ENCODE measurements around the gene GATB.

GATB gene

DNA sequence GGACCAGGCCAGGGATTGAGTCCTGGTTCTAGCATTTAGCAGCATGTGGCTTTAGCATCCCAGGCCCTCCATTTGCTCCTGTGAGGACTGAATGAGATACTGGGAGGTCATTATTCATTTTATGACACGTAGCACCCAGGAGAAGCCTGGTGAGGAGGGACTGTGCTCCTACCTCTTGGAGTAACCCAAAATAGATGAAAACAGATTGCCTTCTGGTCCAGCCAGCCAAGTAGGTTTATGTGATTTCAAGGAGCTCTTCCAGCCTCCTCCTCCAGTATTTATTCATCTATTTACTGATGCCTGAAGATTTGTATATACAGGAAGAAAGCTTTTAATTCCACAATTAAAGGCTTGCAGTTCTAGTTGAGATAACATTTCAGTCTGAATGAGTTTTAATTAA lies 109.3 kb downstream of the GATB start:
- DNase-seq (ENCODE audit: low spot score): no peak

GRCh38 chr4:151649479-151649878 lies 111.3 kb downstream of the GATB start:
- no peak for DNase-seq (ENCODE audit: low spot score)

DNA sequence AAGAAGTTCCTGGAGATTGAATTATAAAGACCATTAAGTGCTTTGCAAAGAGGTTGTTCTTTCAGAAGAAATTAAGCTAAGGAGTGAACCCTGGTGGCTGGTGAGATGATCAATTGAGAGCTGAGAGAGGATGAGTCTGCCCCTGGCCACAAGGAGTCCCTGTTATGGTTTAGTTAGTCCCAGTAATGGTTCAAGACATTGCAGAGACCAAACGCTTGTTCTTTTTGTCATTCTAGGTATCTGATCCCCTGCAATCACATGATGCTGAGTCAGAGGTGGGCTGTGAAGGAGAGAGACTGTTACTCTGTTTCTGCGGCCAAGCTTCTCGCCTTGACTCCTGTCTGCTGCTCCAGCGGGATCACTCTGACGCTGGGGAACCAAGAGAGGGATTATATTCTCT lies 114.5 kb downstream of the GATB start:
- no peak for DNase-seq (ENCODE audit: low spot score)

DNA sequence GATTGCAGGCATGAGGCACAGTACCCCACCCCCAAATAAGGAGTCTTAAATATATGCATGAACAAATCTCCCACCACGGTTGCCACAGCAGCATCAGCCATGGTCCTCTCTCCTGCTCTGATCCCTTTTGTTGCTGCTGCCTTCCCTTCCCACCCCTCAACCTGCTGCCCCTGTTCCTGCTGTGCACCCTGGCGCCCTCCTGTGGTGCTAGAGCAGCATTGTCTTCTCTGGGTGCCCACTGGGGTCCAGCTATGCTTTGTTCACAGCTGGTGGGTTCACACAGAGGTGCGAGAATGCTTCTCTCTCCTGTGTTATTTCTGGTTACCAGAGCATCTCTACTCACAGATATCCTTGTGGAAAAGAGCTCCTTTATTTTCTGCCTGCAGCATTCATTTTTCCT lies 116.2 kb downstream of the GATB start:
- no peak for DNase-seq (ENCODE audit: low spot score)

DNA sequence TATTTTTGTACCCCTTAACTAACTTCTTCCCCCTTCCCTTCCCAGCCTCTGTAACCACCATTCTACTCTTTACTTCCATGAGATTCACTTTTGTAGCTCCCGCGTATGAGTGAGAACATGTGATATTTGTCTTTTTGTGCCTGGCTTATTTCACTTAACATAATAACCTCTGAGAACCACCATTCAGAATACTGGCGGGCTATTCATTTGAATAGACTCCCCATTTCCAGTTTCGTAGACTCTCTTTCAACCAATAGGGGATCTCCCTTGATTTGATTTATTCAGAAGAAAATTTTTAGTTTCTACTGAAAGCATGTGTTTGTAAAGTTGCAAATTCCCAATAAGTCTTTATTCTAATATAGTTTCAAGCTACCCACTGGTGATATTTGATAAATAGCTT lies 117.2 kb downstream of the GATB start:
- DNase-seq (ENCODE audit: low spot score): no peak

DNA sequence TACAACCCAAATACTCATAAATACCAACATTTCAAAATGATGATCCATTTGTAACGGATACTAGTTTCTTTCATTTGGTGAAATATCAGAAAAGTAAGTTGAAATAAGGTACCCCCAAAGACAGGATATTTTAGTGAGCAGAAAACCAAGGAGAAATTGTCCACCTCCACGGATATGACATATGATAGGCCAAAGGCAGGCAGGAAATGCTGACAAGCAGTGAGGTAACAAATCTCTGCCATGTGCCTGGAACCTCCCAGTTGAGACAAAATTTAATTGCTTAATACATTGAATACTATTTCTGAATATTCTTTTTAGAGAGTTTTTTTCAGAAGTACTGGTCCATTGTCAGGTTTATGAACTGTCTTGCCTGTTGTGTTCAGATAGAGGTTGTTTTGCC lies 118.8 kb downstream of the GATB start:
- no peak for DNase-seq (ENCODE audit: low spot score)

GRCh38 chr4:151641167-151641566 lies 119.6 kb downstream of the GATB start:
- DNase-seq (ENCODE audit: low spot score): no peak

- no peak for DNase-seq (ENCODE audit: low spot score)
Observed at GRCh38 chr4:151640381-151640780, 120.4 kb downstream of the GATB start.

DNA sequence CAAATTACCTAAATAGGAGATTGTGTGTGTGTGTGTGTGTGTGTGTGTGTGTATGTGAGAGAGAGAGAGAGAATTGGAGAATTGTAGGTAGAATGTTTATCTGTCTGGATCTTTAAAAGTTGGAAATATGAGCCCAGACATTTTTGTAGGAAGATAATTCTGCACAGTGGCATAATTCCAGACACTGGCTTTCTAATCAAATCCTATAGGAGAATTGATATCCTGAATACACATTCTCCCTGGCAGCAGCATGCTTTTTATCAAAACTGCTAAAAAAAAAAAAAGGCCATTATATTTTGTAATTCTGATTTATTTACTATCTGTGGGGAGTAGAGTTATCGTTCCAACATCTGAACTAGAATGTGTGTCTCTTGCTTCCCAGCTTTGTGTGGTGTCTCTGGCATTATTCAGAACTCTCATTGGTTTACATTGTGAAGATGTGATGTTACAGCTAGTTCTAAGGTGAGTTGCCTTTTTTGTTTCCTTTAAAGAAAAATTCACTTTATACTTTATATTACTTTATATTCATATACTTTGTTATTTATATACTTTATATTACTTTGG lies 122.4 kb downstream of the GATB start:
- no peak for DNase-seq (ENCODE audit: low spot score)

GRCh38 chr4:151631349-151631748 lies 129.5 kb downstream of the GATB start:
- DNase-seq (ENCODE audit: low spot score): no peak

GRCh38 chr4:151629097-151629783 lies 131.6 kb downstream of the GATB start:
- no peak for DNase-seq (ENCODE audit: low spot score)

DNA sequence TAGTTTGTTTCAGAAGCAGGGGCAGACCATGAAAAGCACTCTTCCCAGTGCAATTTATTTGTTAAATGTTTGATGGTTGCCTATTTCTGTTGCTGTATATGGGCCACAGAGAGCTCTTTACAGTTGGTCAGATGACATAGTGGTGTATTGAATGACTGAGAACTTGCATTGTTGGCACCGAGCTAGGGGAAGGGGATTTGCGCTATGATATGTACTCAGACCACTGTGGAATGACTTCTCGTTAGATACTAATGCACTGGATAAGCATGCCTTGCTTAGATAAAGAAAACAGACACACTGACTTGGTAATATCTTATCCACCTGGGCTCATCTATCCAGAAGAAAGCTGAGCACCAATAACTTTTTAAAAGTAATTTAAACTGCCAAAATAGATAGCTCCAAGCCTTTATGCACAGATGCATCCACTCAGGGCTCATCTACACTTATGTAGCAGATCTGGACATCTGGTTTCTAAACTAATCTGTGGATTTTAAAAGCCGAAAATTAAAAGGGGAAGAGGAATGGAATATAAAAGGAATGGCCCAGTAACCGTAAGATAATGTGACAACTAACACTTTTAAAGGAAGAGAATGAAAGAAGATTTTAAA lies 132.7 kb downstream of the GATB start:
- no peak for DNase-seq (ENCODE audit: low spot score)

- DNase-seq (ENCODE audit: low spot score): no peak
Observed at GRCh38 chr4:151627491-151627890, 133.3 kb downstream of the GATB start.

GRCh38 chr4:151626751-151627150 lies 134.1 kb downstream of the GATB start:
- DNase-seq (ENCODE audit: low spot score): no peak

DNA sequence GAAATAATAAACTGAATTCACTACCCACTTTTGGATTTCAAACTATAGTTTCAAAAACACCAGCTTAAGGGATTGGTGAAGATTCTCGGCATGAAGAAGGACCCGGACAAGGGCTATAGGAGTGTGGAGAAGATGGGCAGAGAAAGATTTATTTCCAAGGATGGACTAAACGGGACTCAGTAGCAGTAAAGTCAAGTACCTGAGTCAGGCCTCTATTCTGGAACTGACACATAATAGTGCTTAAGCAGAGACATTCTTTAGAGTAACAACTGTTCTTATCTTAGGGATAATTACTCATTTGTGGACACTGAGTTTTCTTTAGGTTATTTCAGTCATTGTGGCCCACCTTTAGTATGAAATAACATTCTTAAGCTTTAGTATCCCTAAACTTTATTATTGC lies 134.6 kb downstream of the GATB start:
- no peak for DNase-seq (ENCODE audit: low spot score)

- DNase-seq (ENCODE audit: low spot score): peak; percentile 38
Observed at GRCh38 chr4:151624626-151625565, 135.9 kb downstream of the GATB start.

All from pons (tissue), 1 donor.